ENCODE results near the gene HILPDA.
"Not testable (repeated sequence)": the region's sequence is repeated elsewhere in the genome, so short reads cannot be mapped to it uniquely, and the experiment has no call there.

HILPDA gene

GRCh38 chr7:128463345-128463744 is 7.7 kb downstream of the HILPDA start:
- H3K27me3 ChIP-seq (ENCODE audit: control insufficient read depth, insufficient read depth, low read length); H3K27ac ChIP-seq (ENCODE audit: low read length); DNase-seq (ENCODE audit: low read depth, low spot score); H3K9me3 ChIP-seq (ENCODE audit: control insufficient read depth, insufficient read depth, low read length); H3K36me3 ChIP-seq (ENCODE audit: control insufficient read depth, insufficient read depth, low read length); H3K4me1 ChIP-seq (ENCODE audit: control insufficient read depth, insufficient read depth, low read length); H3K4me3 ChIP-seq (ENCODE audit: low read length): not testable (repeated sequence)
- no CpG with 5 or more reads among the region's 30 CpGs for WGBS (ENCODE audit: insufficient coverage, insufficient read length)

GRCh38 chr7:128463933-128464332 is 8.3 kb downstream of the HILPDA start:
- H3K27me3 ChIP-seq (ENCODE audit: control insufficient read depth, insufficient read depth, low read length); H3K9me3 ChIP-seq (ENCODE audit: control insufficient read depth, insufficient read depth, low read length); H3K36me3 ChIP-seq (ENCODE audit: control insufficient read depth, insufficient read depth, low read length); DNase-seq (ENCODE audit: low read depth, low spot score); H3K4me3 ChIP-seq (ENCODE audit: low read length); H3K4me1 ChIP-seq (ENCODE audit: control insufficient read depth, insufficient read depth, low read length); H3K27ac ChIP-seq (ENCODE audit: low read length): not testable (repeated sequence)
- no CpG with 5 or more reads among the region's 8 CpGs for WGBS (ENCODE audit: insufficient coverage, insufficient read length)

- H3K9me3 ChIP-seq (ENCODE audit: control insufficient read depth, insufficient read depth, low read length); H3K4me3 ChIP-seq (ENCODE audit: low read length); H3K27me3 ChIP-seq (ENCODE audit: control insufficient read depth, insufficient read depth, low read length); H3K4me1 ChIP-seq (ENCODE audit: control insufficient read depth, insufficient read depth, low read length); H3K36me3 ChIP-seq (ENCODE audit: control insufficient read depth, insufficient read depth, low read length); DNase-seq (ENCODE audit: low read depth, low spot score); H3K27ac ChIP-seq (ENCODE audit: low read length): not testable (repeated sequence)
Observed at GRCh38 chr7:128466871-128467270, 11.2 kb downstream of the HILPDA start.

GRCh38 chr7:128476402-128477335 is 21.0 kb downstream of the HILPDA start, which contains the start of gene METTL2B:
Gene METTL2B, plus strand, starts transcription at chr7:128476748. Its CDS starts 18 bp downstream, at chr7:128476766.
- not testable (repeated sequence) for H3K27ac ChIP-seq (ENCODE audit: low read length); H3K27me3 ChIP-seq (ENCODE audit: control insufficient read depth, insufficient read depth, low read length); H3K36me3 ChIP-seq (ENCODE audit: control insufficient read depth, insufficient read depth, low read length); H3K9me3 ChIP-seq (ENCODE audit: control insufficient read depth, insufficient read depth, low read length); H3K4me1 ChIP-seq (ENCODE audit: control insufficient read depth, insufficient read depth, low read length)
- WGBS (ENCODE audit: insufficient coverage, insufficient read length) = no CpG with 5 or more reads among the region's 62 CpGs
- H3K4me3 ChIP-seq (ENCODE audit: low read length) = peak within 1 kb of the TSS; percentile 80; the same call in 1 of the 2 replicates
- peak; percentile 88 for DNase-seq (ENCODE audit: low read depth, low spot score)

GRCh38 chr7:128477336-128477690 is 21.6 kb downstream of the HILPDA start:
- not testable (repeated sequence) for H3K27ac ChIP-seq (ENCODE audit: low read length); H3K9me3 ChIP-seq (ENCODE audit: control insufficient read depth, insufficient read depth, low read length); H3K27me3 ChIP-seq (ENCODE audit: control insufficient read depth, insufficient read depth, low read length); H3K36me3 ChIP-seq (ENCODE audit: control insufficient read depth, insufficient read depth, low read length); DNase-seq (ENCODE audit: low read depth, low spot score); H3K4me1 ChIP-seq (ENCODE audit: control insufficient read depth, insufficient read depth, low read length)
- no CpG with 5 or more reads among the region's 4 CpGs for WGBS (ENCODE audit: insufficient coverage, insufficient read length)
- H3K4me3 ChIP-seq (ENCODE audit: low read length) = peak overlapping the region; percentile 80; the same call in 1 of the 2 replicates

GRCh38 chr7:128479082-128479481 is 23.4 kb downstream of the HILPDA start:
- 91% methylated on average over 1 of the region's 4 CpGs for WGBS (ENCODE audit: insufficient coverage, insufficient read length)
- H3K9me3 ChIP-seq (ENCODE audit: control insufficient read depth, insufficient read depth, low read length); DNase-seq (ENCODE audit: low read depth, low spot score); H3K27ac ChIP-seq (ENCODE audit: low read length); H3K36me3 ChIP-seq (ENCODE audit: control insufficient read depth, insufficient read depth, low read length); H3K4me1 ChIP-seq (ENCODE audit: control insufficient read depth, insufficient read depth, low read length); H3K27me3 ChIP-seq (ENCODE audit: control insufficient read depth, insufficient read depth, low read length); H3K4me3 ChIP-seq (ENCODE audit: low read length): not testable (repeated sequence)

- not testable (repeated sequence) for H3K27me3 ChIP-seq (ENCODE audit: control insufficient read depth, insufficient read depth, low read length); H3K36me3 ChIP-seq (ENCODE audit: control insufficient read depth, insufficient read depth, low read length); H3K9me3 ChIP-seq (ENCODE audit: control insufficient read depth, insufficient read depth, low read length); H3K27ac ChIP-seq (ENCODE audit: low read length); DNase-seq (ENCODE audit: low read depth, low spot score); H3K4me3 ChIP-seq (ENCODE audit: low read length); H3K4me1 ChIP-seq (ENCODE audit: control insufficient read depth, insufficient read depth, low read length)
- no CpG with 5 or more reads among the region's 6 CpGs for WGBS (ENCODE audit: insufficient coverage, insufficient read length)
Observed at GRCh38 chr7:128488134-128488533, 32.5 kb downstream of the HILPDA start.

GRCh38 chr7:128497405-128497804 is 41.7 kb downstream of the HILPDA start:
- Histone ChIP-seq H3K4me3 (ENCODE audit: low read length) (no peak overlapping the region), H3K4me1 (ENCODE audit: control insufficient read depth, insufficient read depth, low read length) (no peaks in the 10 kb centered on the region), H3K36me3 (ENCODE audit: control insufficient read depth, insufficient read depth, low read length) (peaks cover 6% of the 10 kb centered on the region; the same call in 1 of the 2 replicates), H3K27me3 (ENCODE audit: control insufficient read depth, insufficient read depth, low read length) (no peaks in the 10 kb centered on the region), H3K9me3 (ENCODE audit: control insufficient read depth, insufficient read depth, low read length) (no peaks in the 10 kb centered on the region), H3K27ac (ENCODE audit: low read length) (no peak overlapping the region)
- DNase-seq (ENCODE audit: low read depth, low spot score) = no peak
- no CpG with 5 or more reads among the region's 9 CpGs for WGBS (ENCODE audit: insufficient coverage, insufficient read length)

GRCh38 chr7:128505416-128505815 is 49.7 kb downstream of the HILPDA start:
- WGBS (ENCODE audit: insufficient coverage, insufficient read length) = no CpG with 5 or more reads among the region's 2 CpGs
- H3K27ac ChIP-seq (ENCODE audit: low read length); H3K9me3 ChIP-seq (ENCODE audit: control insufficient read depth, insufficient read depth, low read length); DNase-seq (ENCODE audit: low read depth, low spot score); H3K4me1 ChIP-seq (ENCODE audit: control insufficient read depth, insufficient read depth, low read length); H3K36me3 ChIP-seq (ENCODE audit: control insufficient read depth, insufficient read depth, low read length); H3K27me3 ChIP-seq (ENCODE audit: control insufficient read depth, insufficient read depth, low read length); H3K4me3 ChIP-seq (ENCODE audit: low read length): not testable (repeated sequence)

- H3K9me3 ChIP-seq (ENCODE audit: control insufficient read depth, insufficient read depth, low read length); H3K36me3 ChIP-seq (ENCODE audit: control insufficient read depth, insufficient read depth, low read length); H3K27me3 ChIP-seq (ENCODE audit: control insufficient read depth, insufficient read depth, low read length); H3K4me1 ChIP-seq (ENCODE audit: control insufficient read depth, insufficient read depth, low read length); DNase-seq (ENCODE audit: low read depth, low spot score); H3K27ac ChIP-seq (ENCODE audit: low read length); H3K4me3 ChIP-seq (ENCODE audit: low read length): not testable (repeated sequence)
- WGBS (ENCODE audit: insufficient coverage, insufficient read length) = no CpG with 5 or more reads among the region's 3 CpGs
Observed at GRCh38 chr7:128506819-128507218, 51.1 kb downstream of the HILPDA start.
